HCT116 (cell line): Measurements from ENCODE around the gene ASAP3. TPM values are rescaled to one million over a fixed set of nuclear protein-coding genes. Genes with fewer than 3 reads are reported as not detected.

Experiments
- ATAC-seq: fragments of 200-7000 bp; cut with Tn5 transposase; 2 replicates; pipeline ENCODE4 v1.9.1; 2020; ENCODE audit warnings: mild to moderate bottlenecking, moderate library complexity
- BruUV-seq: library from RNA; stranded (reverse); fragments of 400-500 nt; replicated peaks from 2 replicates; lab custom pipeline; 2021; lab: Mats Ljungman, UMichigan
- CTCF ChIA-PET: fragments of 300-600 bp; sonication (Branson Sonifier 250); formaldehyde crosslinking; loops from one replicate; lab custom pipeline; 2021; ENCODE audit warnings: antibody characterized with exemption; lab: Charles Lee
- POLR2A ChIA-PET: fragments of 300-600, 350-600 bp; sonication (Branson Sonifier 250); formaldehyde crosslinking; loops from one replicate; lab custom pipeline; 2021; ENCODE audit warnings: antibody characterized with exemption; lab: Charles Lee
- RAD21 ChIA-PET, 2 experiments: fragments of 300-600 bp; sonication (Branson Sonifier 250); formaldehyde crosslinking; loops; one replicate each; lab custom pipeline; 2023; ENCODE audit warnings: low total read pairs in 2 of 2; ENCODE audit not compliant: uncharacterized antibody in 2 of 2, unreplicated experiment in 2 of 2, low non-redundant PET in 1 of 2; lab: Charles Lee
- DNase-seq: peaks from one replicate; pipeline ENCODE4 v3.0.0-alpha.2; 2010; ENCODE audit warnings: low read depth, low spot score
- H2AFZ ChIP-seq: fragments of 200-600 bp; shearing (Covaris generic), sonication (generic); 2 replicates; pipeline ENCODE4 v1.6.1; 2017; ENCODE audit warnings: low read depth, mixed run types, mixed read lengths, antibody characterized with exemption, low read length; ENCODE audit not compliant: poor library complexity, severe bottlenecking
- H3K27ac ChIP-seq: 2 replicates; pipeline ENCODE4 v1.5.1; 2012; ENCODE audit warnings: low read depth, low read length
- H3K27me3 ChIP-seq: fragments of 200-600 bp; sonication (generic); 2 replicates; pipeline ENCODE4 v1.6.1; 2016; ENCODE audit warnings: mixed run types, low read length, mixed read lengths; ENCODE audit not compliant: insufficient read depth
- H3K36me3 ChIP-seq, 2 experiments: fragments of 200-500 bp in 1 of 2; fragments of 200-600 bp in 1 of 2; sonication (Bioruptor generic) in 1 of 2; sonication (generic) in 1 of 2; 2 replicates each; pipeline versions ENCODE4 v1.5.1 to v1.6.1; 2014 to 2016; ENCODE audit warnings: low read length in 2 of 2, inconsistent platforms in 1 of 2, mixed read lengths in 1 of 2, mixed run types in 1 of 2; ENCODE audit not compliant: insufficient read depth in 2 of 2, control insufficient read depth in 1 of 2
- H3K4me1 ChIP-seq, 2 experiments: fragments of 200-600 bp in 1 of 2; sonication (generic) in 1 of 2; 2 replicates each; pipeline versions ENCODE4 v1.5.1 to v1.6.1; 2012 to 2017; ENCODE audit warnings: low read length in 2 of 2, inconsistent platforms in 1 of 2, mild to moderate bottlenecking in 1 of 2, mixed read lengths in 1 of 2, mixed run types in 1 of 2, moderate library complexity in 1 of 2; ENCODE audit not compliant: insufficient read depth in 2 of 2, control insufficient read depth in 1 of 2
- H3K4me2 ChIP-seq: fragments of 200-600 bp; sonication (generic); 2 replicates; pipeline ENCODE4 v1.6.1; 2017; ENCODE audit warnings: mixed run types, low read length, mixed read lengths
- H3K4me3 ChIP-seq, 2 experiments: fragments of 200-600 bp in 1 of 2; sonication (generic) in 1 of 2; replicated peaks in 1 of 2; 2 replicates each; pipeline ENCODE4 v1.5.1; 2011 to 2016; ENCODE audit warnings: low read length in 2 of 2, control low read depth in 1 of 2, low read depth in 1 of 2, mild to moderate bottlenecking in 1 of 2, mixed read lengths in 1 of 2, mixed run types in 1 of 2
- H3K79me2 ChIP-seq: fragments of 200-600 bp; sonication (generic); 2 replicates; pipeline ENCODE4 v1.6.1; 2017; ENCODE audit warnings: mild to moderate bottlenecking, mixed run types, low read length, moderate library complexity, mixed read lengths; ENCODE audit not compliant: insufficient read depth
- H3K9ac ChIP-seq: fragments of 200-600 bp; sonication (generic); 2 replicates; pipeline ENCODE4 v1.6.1; 2016; ENCODE audit warnings: low read length, mixed read lengths
- H3K9me2 ChIP-seq: fragments of 200-600 bp; sonication (generic), shearing (Covaris generic); 2 replicates; pipeline ENCODE4 v1.6.1; 2017; ENCODE audit warnings: mixed run types, mild to moderate bottlenecking, moderate library complexity; ENCODE audit not compliant: insufficient read depth
- H3K9me3 ChIP-seq, 2 experiments: fragments of 200-500 bp in 1 of 2; fragments of 200-600 bp in 1 of 2; sonication (Bioruptor generic) in 1 of 2; sonication (generic) in 1 of 2; 2 replicates each; pipeline ENCODE4 v1.6.1; 2014 to 2017; ENCODE audit warnings: low read length in 2 of 2, mixed read lengths in 2 of 2, inconsistent platforms in 1 of 2, low read depth in 1 of 2, mild to moderate bottlenecking in 1 of 2, mixed run types in 1 of 2, moderate library complexity in 1 of 2; ENCODE audit not compliant: control insufficient read depth in 1 of 2, insufficient read depth in 1 of 2
- H4K20me1 ChIP-seq: fragments of 200-600 bp; sonication (generic), shearing (Covaris generic); 2 replicates; pipeline ENCODE4 v1.6.1; 2017; ENCODE audit warnings: mixed run types, mild to moderate bottlenecking, moderate library complexity; ENCODE audit not compliant: insufficient read depth
- ATF3 ChIP-seq: IDR thresholded peaks from 2 replicates; pipeline ENCODE4 v1.6.1; 2012
- CBX3 ChIP-seq: IDR thresholded peaks from 2 replicates; pipeline ENCODE4 v1.6.1; 2012; ENCODE audit warnings: low read depth
- CEBPB ChIP-seq: IDR thresholded peaks from 2 replicates; pipeline ENCODE4 v1.6.1; 2012; ENCODE audit warnings: low read depth
- EGR1 ChIP-seq: IDR thresholded peaks from 2 replicates; pipeline ENCODE4 v1.6.1; 2012; ENCODE audit warnings: low read depth
- ELF1 ChIP-seq: IDR thresholded peaks from 2 replicates; pipeline ENCODE4 v1.6.1; 2012; ENCODE audit warnings: low read depth, borderline replicate concordance
- EZH2 ChIP-seq: fragments of 200-600 bp; sonication (generic); IDR thresholded peaks from 2 replicates; pipeline ENCODE4 v1.6.1; 2017; ENCODE audit warnings: antibody characterized with exemption, mixed run types
- JUND ChIP-seq: IDR thresholded peaks from 2 replicates; pipeline ENCODE4 v1.6.1; 2012
- MAX ChIP-seq: IDR thresholded peaks from 2 replicates; pipeline ENCODE4 v1.6.1; 2012
- RAD21 ChIP-seq: IDR thresholded peaks from 2 replicates; pipeline ENCODE4 v1.6.1; 2012; ENCODE audit warnings: low read depth, mild to moderate bottlenecking
- REST ChIP-seq: IDR thresholded peaks from 2 replicates; pipeline ENCODE4 v1.6.1; 2012; ENCODE audit warnings: low read depth
- SIN3A ChIP-seq: IDR thresholded peaks from 2 replicates; pipeline ENCODE4 v1.6.1; 2012; ENCODE audit warnings: low read depth
- SP1 ChIP-seq: IDR thresholded peaks from 2 replicates; pipeline ENCODE4 v1.6.1; 2012; ENCODE audit warnings: low read depth
- SRF ChIP-seq: IDR thresholded peaks from 2 replicates; pipeline ENCODE4 v1.6.1; 2012; ENCODE audit warnings: low read depth
- YY1 ChIP-seq: IDR thresholded peaks from 2 replicates; pipeline ENCODE4 v1.6.1; 2011; ENCODE audit warnings: low read length, low read depth, moderate library complexity, mild to moderate bottlenecking; ENCODE audit not compliant: insufficient replicate concordance; ENCODE audit errors: extremely low read depth
- ZBTB33 ChIP-seq: IDR thresholded peaks from 2 replicates; pipeline ENCODE4 v1.6.1; 2011; ENCODE audit warnings: mild to moderate bottlenecking, low read length, moderate library complexity; ENCODE audit not compliant: insufficient replicate concordance; ENCODE audit errors: extremely low read depth
- ZFX ChIP-seq: fragments of 450-650 bp; IDR thresholded peaks from 2 replicates; pipeline ENCODE4 v1.6.1; 2017
- intact Hi-C: fragments of 100-400 bp; cut with micrococcal nuclease; formaldehyde crosslinking; loops from 2 replicates; pipeline ENCODE4 v1.10.0; 2022
- total RNA-seq: library from RNA; stranded (reverse); gene quantifications from one replicate; pipeline ENCODE4 v1.2.1, GENCODE V29; 2021; ENCODE audit not compliant: unreplicated experiment

ASAP3 gene
- total RNA-seq, 1 experiment from 2014 or later, result 19.7 TPM

- ChIA-PET RAD21 (no interaction called here), POLR2A (no interaction called here)
- H3K36me3 ChIP-seq, result no peaks in the 10 kb centered on the region
- H2AFZ ChIP-seq, result no peak overlapping the region
- no peaks in the 10 kb centered on the region for H3K9me3 ChIP-seq
- no peak overlapping the region for H3K9ac ChIP-seq
- TF ChIP-seq EZH2, result no peak
- TF ChIP-seq ELF1, result no peak
- no peak for TF ChIP-seq ZFX
- TF ChIP-seq JUND, result no peak
- TF ChIP-seq ZBTB33, result no peak
- TF ChIP-seq, all 23 proteins: peak for 0
- no peaks in the 10 kb centered on the region for H3K9me2 ChIP-seq
- intact Hi-C loops, result no loop called here
- H3K4me3 ChIP-seq, result no peak overlapping the region
- no peak for ATAC-seq
- H3K27ac ChIP-seq, result no peak overlapping the region
- no peak for DNase-seq
- CTCF ChIA-PET, result interaction anchor here (1.3 to 5.5 kb wide), 3 partner anchors 15 to 58 kb away, joined by 3 to 48 read pairs (median 8); no protein-coding TSS in a partner anchor
- H3K27me3 ChIP-seq, result no peaks in the 10 kb centered on the region
- H3K4me1 ChIP-seq, result peaks cover 22 to 31% of the 10 kb centered on the region in 2 experiments
- no peaks in the 10 kb centered on the region for H4K20me1 ChIP-seq
- H3K4me2 ChIP-seq, result no peak overlapping the region
- BruUV-seq, result no TSS peak
- H3K79me2 ChIP-seq, result no peaks in the 10 kb centered on the region
Measured at GRCh38 chr1:23481904-23482303, 2.1 kb downstream of the ASAP3 start.

- intact Hi-C loops, result no loop called here
- TF ChIP-seq CEBPB (no peak), YY1 (no peak), RAD21 (no peak), MAX (no peak), CBX3 (no peak), ELF1 (no peak), JUND (no peak), SP1 (no peak), SIN3A (no peak), ATF3 (no peak), SRF (no peak), REST (no peak), EGR1 (no peak)
Measured at GRCh38 chr1:23481026-23481597, 2.9 kb downstream of the ASAP3 start.

More at GRCh38 chr1:23481026-23481597, 2.9 kb downstream of the ASAP3 start:
- BruUV-seq, result no TSS peak
- ATAC-seq (no peak), DNase-seq (no peak)
- H3K36me3 ChIP-seq, result no peaks in the 10 kb centered on the region
- H3K9me3 ChIP-seq, result no peaks in the 10 kb centered on the region
- ChIA-PET CTCF (interaction anchor here (1.3 to 1.9 kb wide), 2 partner anchors 16 to 59 kb away, joined by 3 to 8 read pairs; no protein-coding TSS in a partner anchor), RAD21 (no interaction called here), POLR2A (no interaction called here)
- H2AFZ ChIP-seq, result no peak overlapping the region
- H3K9ac ChIP-seq, result no peak overlapping the region
- no peaks in the 10 kb centered on the region for H3K27me3 ChIP-seq
- no peaks in the 10 kb centered on the region for H3K79me2 ChIP-seq
- no peak overlapping the region for H3K4me2 ChIP-seq
- H3K9me2 ChIP-seq, result no peaks in the 10 kb centered on the region
- no peaks in the 10 kb centered on the region for H4K20me1 ChIP-seq
- no peak overlapping the region for H3K4me3 ChIP-seq
- no peak overlapping the region for H3K27ac ChIP-seq
- H3K4me1 ChIP-seq, result peaks cover 22 to 31% of the 10 kb centered on the region in 2 experiments
